GM12892 (cell line): ENCODE data around the gene TMPRSS5.

Experiments used
- POLR2A ChIP-seq: IDR thresholded peaks from 2 replicates; pipeline ENCODE4 v1.6.1; 2011; ENCODE audit warnings: low read depth, low read length, control low read depth
- POLR2AphosphoS5 ChIP-seq: IDR thresholded peaks from 2 replicates; pipeline ENCODE4 v1.6.1; 2011; ENCODE audit warnings: low read depth, low read length, control low read depth
- TAF1 ChIP-seq: IDR thresholded peaks from 2 replicates; pipeline ENCODE4 v1.6.1; 2011; ENCODE audit warnings: low read depth, mild to moderate bottlenecking, control low read depth, low read length, borderline replicate concordance

GRCh38 chr11:113674397-113674685, 31.8 kb downstream of the TMPRSS5 start:
- TF ChIP-seq POLR2A (no peak), POLR2AphosphoS5 (no peak), TAF1 (no peak)
